ENCODE data around the gene NAA38.
"Not testable (repeated sequence)": the region's sequence is repeated elsewhere in the genome, so short reads cannot be mapped to it uniquely, and the experiment has no call there.

NAA38 gene

GRCh38 chr17:7882068-7882467 lies 24.7 kb upstream of the NAA38 start:
- no peak for DNase-seq (ENCODE audit: low read depth)

- DNase-seq (ENCODE audit: low read depth) = no peak
Measured at GRCh38 chr17:7881276-7882054, 24.1 kb upstream of the NAA38 start.

GRCh38 chr17:7880076-7880868 lies 22.9 kb upstream of the NAA38 start:
- no peak for DNase-seq (ENCODE audit: low read depth)

- DNase-seq (ENCODE audit: low read depth) = no peak
Measured at GRCh38 chr17:7878234-7878633, 20.9 kb upstream of the NAA38 start.

GRCh38 chr17:7875804-7876370 lies 18.5 kb upstream of the NAA38 start:
- DNase-seq (ENCODE audit: low read depth) = no peak

GRCh38 chr17:7873051-7873450 lies 15.7 kb upstream of the NAA38 start:
- no peak for DNase-seq (ENCODE audit: low read depth)

GRCh38 chr17:7867881-7868329 lies 10.5 kb upstream of the NAA38 start:
- DNase-seq (ENCODE audit: low read depth) = no peak

- DNase-seq (ENCODE audit: low read depth) = no peak
Measured at GRCh38 chr17:7864995-7865650, 7.8 kb upstream of the NAA38 start.

- DNase-seq (ENCODE audit: low read depth) = not testable (repeated sequence)
Measured at GRCh38 chr17:7864384-7864783, 7.0 kb upstream of the NAA38 start.

GRCh38 chr17:7862692-7863437 lies 5.5 kb upstream of the NAA38 start:
- DNase-seq (ENCODE audit: low read depth) = no peak

GRCh38 chr17:7859028-7859427 lies 1.7 kb upstream of the NAA38 start:
- DNase-seq (ENCODE audit: low read depth) = no peak

GRCh38 chr17:7858522-7858810 lies 1.1 kb upstream of the NAA38 start:
- DNase-seq (ENCODE audit: low read depth) = no peak

- peak; percentile 87 for DNase-seq (ENCODE audit: low read depth)
Measured at GRCh38 chr17:7857713-7858521, 558 bp upstream of the NAA38 start, which contains the start of gene CYB5D1. CYB5D1 (plus strand) TSS chr17:7858003; CDS start chr17:7858135, 132 bp downstream.

- DNase-seq (ENCODE audit: low read depth) = no peak
Measured at GRCh38 chr17:7856011-7856810, 1.1 kb downstream of the NAA38 start.

GRCh38 chr17:7855660-7856010 lies 1.7 kb downstream of the NAA38 start:
- no peak for DNase-seq (ENCODE audit: low read depth)

- DNase-seq (ENCODE audit: low read depth) = no peak
Measured at GRCh38 chr17:7854851-7855659, 2.3 kb downstream of the NAA38 start, which contains the start of gene TMEM88. TMEM88 (plus strand) TSS chr17:7855066; CDS start chr17:7855075, 9 bp downstream.

- no peak for DNase-seq (ENCODE audit: low read depth)
Measured at GRCh38 chr17:7854078-7854777, 3.1 kb downstream of the NAA38 start.

GRCh38 chr17:7853691-7854038 lies 3.7 kb downstream of the NAA38 start:
- DNase-seq (ENCODE audit: low read depth) = no peak
